ENCODE measurements around the gene RAB40C.

- TF ChIP-seq FOXA1 (IDR thresholded peaks at IDR 0.05) (no peak), CTCF (IDR thresholded peaks at IDR 0.05; ENCODE audit: low read depth, low read length, missing input control) (peak; percentile 88), RAD21 (IDR thresholded peaks at IDR 0.05) (peak; percentile 82 to 92), SP1 (IDR thresholded peaks at IDR 0.05) (no peak), MAX (IDR thresholded peaks at IDR 0.05) (no peak), JUND (IDR thresholded peaks at IDR 0.05) (no peak), YY1 (IDR thresholded peaks at IDR 0.05) (no peak), GABPA (IDR thresholded peaks at IDR 0.05 in 1 of 2, conservative IDR thresholded peaks at IDR 0.05 in 1 of 2) (no peak), TAF1 (conservative IDR thresholded peaks at IDR 0.05) (no peak), NR2F2 (IDR thresholded peaks at IDR 0.05) (no peak)
- TF ChIP-seq, protein P1, sequence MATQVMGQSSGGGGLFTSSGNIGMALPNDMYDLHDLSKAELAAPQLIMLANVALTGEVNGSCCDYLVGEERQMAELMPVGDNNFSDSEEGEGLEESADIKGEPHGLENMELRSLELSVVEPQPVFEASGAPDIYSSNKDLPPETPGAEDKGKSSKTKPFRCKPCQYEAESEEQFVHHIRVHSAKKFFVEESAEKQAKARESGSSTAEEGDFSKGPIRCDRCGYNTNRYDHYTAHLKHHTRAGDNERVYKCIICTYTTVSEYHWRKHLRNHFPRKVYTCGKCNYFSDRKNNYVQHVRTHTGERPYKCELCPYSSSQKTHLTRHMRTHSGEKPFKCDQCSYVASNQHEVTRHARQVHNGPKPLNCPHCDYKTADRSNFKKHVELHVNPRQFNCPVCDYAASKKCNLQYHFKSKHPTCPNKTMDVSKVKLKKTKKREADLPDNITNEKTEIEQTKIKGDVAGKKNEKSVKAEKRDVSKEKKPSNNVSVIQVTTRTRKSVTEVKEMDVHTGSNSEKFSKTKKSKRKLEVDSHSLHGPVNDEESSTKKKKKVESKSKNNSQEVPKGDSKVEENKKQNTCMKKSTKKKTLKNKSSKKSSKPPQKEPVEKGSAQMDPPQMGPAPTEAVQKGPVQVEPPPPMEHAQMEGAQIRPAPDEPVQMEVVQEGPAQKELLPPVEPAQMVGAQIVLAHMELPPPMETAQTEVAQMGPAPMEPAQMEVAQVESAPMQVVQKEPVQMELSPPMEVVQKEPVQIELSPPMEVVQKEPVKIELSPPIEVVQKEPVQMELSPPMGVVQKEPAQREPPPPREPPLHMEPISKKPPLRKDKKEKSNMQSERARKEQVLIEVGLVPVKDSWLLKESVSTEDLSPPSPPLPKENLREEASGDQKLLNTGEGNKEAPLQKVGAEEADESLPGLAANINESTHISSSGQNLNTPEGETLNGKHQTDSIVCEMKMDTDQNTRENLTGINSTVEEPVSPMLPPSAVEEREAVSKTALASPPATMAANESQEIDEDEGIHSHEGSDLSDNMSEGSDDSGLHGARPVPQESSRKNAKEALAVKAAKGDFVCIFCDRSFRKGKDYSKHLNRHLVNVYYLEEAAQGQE (IDR thresholded peaks at IDR 0.05), result no peak
- TF ChIP-seq, protein P2, sequence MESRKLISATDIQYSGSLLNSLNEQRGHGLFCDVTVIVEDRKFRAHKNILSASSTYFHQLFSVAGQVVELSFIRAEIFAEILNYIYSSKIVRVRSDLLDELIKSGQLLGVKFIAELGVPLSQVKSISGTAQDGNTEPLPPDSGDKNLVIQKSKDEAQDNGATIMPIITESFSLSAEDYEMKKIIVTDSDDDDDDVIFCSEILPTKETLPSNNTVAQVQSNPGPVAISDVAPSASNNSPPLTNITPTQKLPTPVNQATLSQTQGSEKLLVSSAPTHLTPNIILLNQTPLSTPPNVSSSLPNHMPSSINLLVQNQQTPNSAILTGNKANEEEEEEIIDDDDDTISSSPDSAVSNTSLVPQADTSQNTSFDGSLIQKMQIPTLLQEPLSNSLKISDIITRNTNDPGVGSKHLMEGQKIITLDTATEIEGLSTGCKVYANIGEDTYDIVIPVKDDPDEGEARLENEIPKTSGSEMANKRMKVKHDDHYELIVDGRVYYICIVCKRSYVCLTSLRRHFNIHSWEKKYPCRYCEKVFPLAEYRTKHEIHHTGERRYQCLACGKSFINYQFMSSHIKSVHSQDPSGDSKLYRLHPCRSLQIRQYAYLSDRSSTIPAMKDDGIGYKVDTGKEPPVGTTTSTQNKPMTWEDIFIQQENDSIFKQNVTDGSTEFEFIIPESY (IDR thresholded peaks at IDR 0.05), result no peak
- TF ChIP-seq, protein P3, sequence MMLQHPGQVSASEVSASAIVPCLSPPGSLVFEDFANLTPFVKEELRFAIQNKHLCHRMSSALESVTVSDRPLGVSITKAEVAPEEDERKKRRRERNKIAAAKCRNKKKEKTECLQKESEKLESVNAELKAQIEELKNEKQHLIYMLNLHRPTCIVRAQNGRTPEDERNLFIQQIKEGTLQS (IDR thresholded peaks at IDR 0.05), result no peak
Observed at GRCh38 chr16:578870-579405, 10.9 kb upstream of the RAB40C start.

Measured in liver (tissue), 3 donors.